CD4-positive, CD25-positive, alpha-beta regulatory T cell (primary cell): Measurements from ENCODE around the gene SLC6A13. TPM values are rescaled to one million over a fixed set of nuclear protein-coding genes. Genes with fewer than 3 reads are reported as not detected.

Experiments
- ATAC-seq, 2 donors: fragments of 150-1000 bp; cut with Tn5 transposase; one replicate each; pipeline ENCODE4 v1.10.0; 2021; ENCODE audit warnings: low read depth in 2 of 2, moderate number of reproducible peaks in 2 of 2, moderate library complexity in 1 of 2
- DNase-seq, 3 donors: peaks; one replicate each; pipeline versions ENCODE4 v3.0.0 to v3.0.0-alpha.2; 2012 to 2022; ENCODE audit warnings: mixed read lengths in 1 of 3
- H3K27ac ChIP-seq: one replicate; pipeline ENCODE4 v1.7.0; 2013; ENCODE audit warnings: mild to moderate bottlenecking, low read length; ENCODE audit not compliant: insufficient read depth, poor library complexity, severe bottlenecking
- H3K27me3 ChIP-seq: one replicate; pipeline ENCODE4 v1.7.0; 2013; ENCODE audit warnings: low read length; ENCODE audit not compliant: control insufficient read depth, insufficient read depth
- H3K36me3 ChIP-seq: one replicate; pipeline ENCODE4 v1.7.0; 2013; ENCODE audit warnings: mild to moderate bottlenecking, low read length, moderate library complexity; ENCODE audit not compliant: control insufficient read depth, insufficient read depth
- H3K4me1 ChIP-seq: 2 replicates; pipeline ENCODE4 v1.7.0; 2013; ENCODE audit warnings: mild to moderate bottlenecking, low read length; ENCODE audit not compliant: insufficient read depth, control insufficient read depth, poor library complexity, severe bottlenecking
- H3K4me3 ChIP-seq: one replicate; pipeline ENCODE4 v1.7.0; 2013; ENCODE audit warnings: low read depth, mild to moderate bottlenecking, low read length, moderate library complexity
- H3K9me3 ChIP-seq, 2 experiments: 1 replicate in 1 of 2; 2 replicates in 1 of 2; pipeline ENCODE4 v1.7.0; 2013; ENCODE audit warnings: low read length in 2 of 2, mild to moderate bottlenecking in 1 of 2, moderate library complexity in 1 of 2; ENCODE audit not compliant: control insufficient read depth in 2 of 2
- H3K27ac Mint-ChIP-seq, 3 donors: one replicate each; pipeline ENCODE4 v1.8.0; 2020 to 2022; ENCODE audit warnings: mild to moderate bottlenecking in 3 of 3, mixed read lengths in 3 of 3, moderate library complexity in 2 of 3
- H3K27me3 Mint-ChIP-seq: one replicate; pipeline ENCODE4 v1.8.0; 2022; ENCODE audit warnings: mild to moderate bottlenecking, mixed read lengths
- H3K36me3 Mint-ChIP-seq: one replicate; pipeline ENCODE4 v1.8.0; 2020; ENCODE audit warnings: mixed read lengths
- H3K4me1 Mint-ChIP-seq, 4 donors: one replicate each; pipeline ENCODE4 v1.8.0; 2020 to 2022; ENCODE audit warnings: mixed read lengths in 4 of 4, mild to moderate bottlenecking in 1 of 4
- H3K4me3 Mint-ChIP-seq, 4 donors: one replicate each; pipeline ENCODE4 v1.8.0; 2020 to 2022; ENCODE audit warnings: mild to moderate bottlenecking in 4 of 4, mixed read lengths in 4 of 4, moderate library complexity in 3 of 4
- H3K9me3 Mint-ChIP-seq, 7 donors: one replicate each; pipeline ENCODE4 v1.8.0; 2020 to 2022; ENCODE audit warnings: mixed read lengths in 7 of 7, mild to moderate bottlenecking in 3 of 7, moderate library complexity in 2 of 7
- polyA plus RNA-seq, 4 donors: library from polyadenylated mRNA; unstranded; fragments of 300-500 nt; fragmentation: Illumina TruSeq; gene quantifications; one replicate each; pipeline ENCODE4 v1.2.3, GENCODE V29; 2021
- total RNA-seq: library from RNA; stranded (reverse); gene quantifications from one replicate; pipeline ENCODE4 v1.2.3, GENCODE V29; 2022

Gene SLC6A13
- total and polyA plus RNA-seq, 5 donors from 2014 or later = 0.49 TPM; not detected in 4

GRCh38 chr12:273382-273781 is 10.7 kb upstream of the SLC6A13 start:
- Mint-ChIP-seq H3K4me1 (peaks cover 0 to 13% (median under 1%) of the 10 kb centered on the region in 4 donors), H3K27ac (no peak overlapping the region), H3K27me3 (no peaks in the 10 kb centered on the region), H3K36me3 (peaks cover 3% of the 10 kb centered on the region), H3K9me3 (peaks cover 0 to 5% (median 0%) of the 10 kb centered on the region in 7 donors), H3K4me3 (no peak overlapping the region)
- ATAC-seq (no peak), DNase-seq (no peak)
- Histone ChIP-seq H3K36me3 (no peaks in the 10 kb centered on the region), H3K4me1 (no peaks in the 10 kb centered on the region), H3K4me3 (no peak overlapping the region), H3K27ac (no peak overlapping the region), H3K27me3 (no peaks in the 10 kb centered on the region), H3K9me3 (no peaks in the 10 kb centered on the region)

DNA sequence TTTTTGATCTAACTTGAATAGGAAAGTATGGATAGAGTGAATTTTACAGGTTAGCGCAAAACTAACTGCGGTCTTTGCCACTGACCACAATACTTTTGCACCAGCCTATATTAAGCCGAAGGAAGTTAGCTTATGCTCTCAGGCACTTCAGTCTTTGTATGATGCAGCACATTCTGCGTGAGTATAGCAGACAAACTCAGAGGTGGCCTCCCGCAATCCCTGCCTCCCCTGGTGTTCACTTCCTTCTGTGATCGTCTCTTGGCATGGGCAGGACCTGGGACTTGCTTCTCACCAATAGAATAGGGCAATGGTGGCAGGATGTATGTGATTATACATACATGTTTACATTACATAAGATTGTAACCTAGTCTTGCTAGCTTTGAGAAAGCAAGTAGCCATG is 10.3 kb upstream of the SLC6A13 start:
- Histone ChIP-seq H3K27ac (no peak overlapping the region), H3K4me3 (no peak overlapping the region), H3K27me3 (no peaks in the 10 kb centered on the region), H3K4me1 (no peaks in the 10 kb centered on the region), H3K36me3 (no peaks in the 10 kb centered on the region), H3K9me3 (no peaks in the 10 kb centered on the region)
- peaks cover 0 to 5% (median 0%) of the 10 kb centered on the region in 7 donors for H3K9me3 Mint-ChIP-seq
- H3K4me3 Mint-ChIP-seq = no peak overlapping the region
- DNase-seq = no peak
- no peaks in the 10 kb centered on the region for H3K27me3 Mint-ChIP-seq
- H3K27ac Mint-ChIP-seq = no peak overlapping the region
- H3K4me1 Mint-ChIP-seq = peaks cover 0 to 13% (median under 1%) of the 10 kb centered on the region in 4 donors
- H3K36me3 Mint-ChIP-seq = peaks cover 3% of the 10 kb centered on the region
- ATAC-seq = no peak

DNA sequence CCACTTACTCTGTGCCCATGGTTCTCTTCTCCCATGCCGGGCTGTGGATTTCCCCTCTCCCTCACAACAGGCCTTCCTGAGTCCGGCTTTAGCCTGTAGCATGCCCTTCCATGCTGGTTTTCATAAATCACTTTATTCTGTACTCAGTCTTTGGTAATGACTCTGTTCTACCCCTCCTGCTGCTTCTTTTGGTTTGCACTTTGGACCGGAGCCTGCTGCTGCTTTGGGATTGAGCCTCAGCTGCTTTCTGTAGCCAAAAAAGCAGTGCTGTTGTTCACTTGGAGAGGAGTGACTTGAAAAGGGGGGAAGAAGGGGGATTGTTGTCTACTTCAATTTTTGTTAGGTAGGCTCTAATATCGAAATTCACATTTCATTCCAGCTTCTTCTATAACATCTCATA is 8.5 kb upstream of the SLC6A13 start:
- no peaks in the 10 kb centered on the region for H3K27me3 ChIP-seq
- H3K9me3 Mint-ChIP-seq = peaks cover 0 to 1% (median 0%) of the 10 kb centered on the region in 7 donors
- peaks cover 0 to 6% (median 0%) of the 10 kb centered on the region in 4 donors for H3K4me1 Mint-ChIP-seq
- H3K4me3 Mint-ChIP-seq = no peak overlapping the region
- no peaks in the 10 kb centered on the region for H3K27me3 Mint-ChIP-seq
- no peaks in the 10 kb centered on the region for H3K4me1 ChIP-seq
- H3K9me3 ChIP-seq = no peaks in the 10 kb centered on the region
- H3K4me3 ChIP-seq = no peak overlapping the region
- ATAC-seq (no peak), DNase-seq (no peak)
- no peaks in the 10 kb centered on the region for H3K36me3 ChIP-seq
- no peak overlapping the region for H3K27ac ChIP-seq
- H3K27ac Mint-ChIP-seq = no peak overlapping the region
- H3K36me3 Mint-ChIP-seq = no peaks in the 10 kb centered on the region

DNA sequence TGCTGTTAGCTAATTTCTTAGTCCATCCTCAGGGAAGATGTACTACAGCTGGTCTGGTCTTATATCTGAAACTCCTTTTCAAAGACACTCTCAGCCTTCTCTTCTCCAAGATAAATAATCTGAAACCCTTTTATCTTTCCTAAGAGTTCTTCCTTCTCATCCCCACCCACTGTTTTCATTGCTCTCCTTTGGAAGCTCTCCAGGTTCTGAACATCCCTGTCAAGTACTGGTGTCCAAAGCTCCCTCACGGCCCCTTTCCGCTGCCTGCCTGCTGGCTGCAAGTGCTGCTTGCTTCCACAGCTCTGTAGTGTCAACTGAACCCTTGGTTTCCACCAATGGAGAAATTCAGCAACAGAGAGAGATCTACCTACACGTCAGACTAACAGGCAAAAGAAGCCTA is 6.6 kb upstream of the SLC6A13 start:
- ATAC-seq (no peak), DNase-seq (no peak)
- Mint-ChIP-seq H3K27me3 (peaks cover 7% of the 10 kb centered on the region), H3K9me3 (peaks cover 0 to 1% (median 0%) of the 10 kb centered on the region in 7 donors), H3K27ac (no peak overlapping the region), H3K36me3 (no peaks in the 10 kb centered on the region), H3K4me1 (peaks cover 0 to 5% (median 4%) of the 10 kb centered on the region in 4 donors), H3K4me3 (no peak overlapping the region)
- H3K27ac ChIP-seq = no peak overlapping the region
- no peaks in the 10 kb centered on the region for H3K9me3 ChIP-seq
- peaks cover 2% of the 10 kb centered on the region for H3K27me3 ChIP-seq
- H3K4me3 ChIP-seq = no peak overlapping the region
- no peaks in the 10 kb centered on the region for H3K4me1 ChIP-seq
- H3K36me3 ChIP-seq = no peaks in the 10 kb centered on the region

- Histone ChIP-seq H3K9me3 (no peaks in the 10 kb centered on the region), H3K27ac (no peak overlapping the region), H3K27me3 (peaks cover 2% of the 10 kb centered on the region), H3K4me1 (no peaks in the 10 kb centered on the region), H3K4me3 (no peak overlapping the region), H3K36me3 (no peaks in the 10 kb centered on the region)
- no peak overlapping the region for H3K4me3 Mint-ChIP-seq
- H3K36me3 Mint-ChIP-seq = no peaks in the 10 kb centered on the region
- ATAC-seq (no peak), DNase-seq (no peak)
- peaks cover 0 to 3% (median 0%) of the 10 kb centered on the region in 7 donors for H3K9me3 Mint-ChIP-seq
- peaks cover 0 to 6% (median 3%) of the 10 kb centered on the region in 4 donors for H3K4me1 Mint-ChIP-seq
- peaks cover 7% of the 10 kb centered on the region for H3K27me3 Mint-ChIP-seq
- H3K27ac Mint-ChIP-seq = peak overlapping the region in 1 of 3 donors; percentile 19
Observed at GRCh38 chr12:268483-268840, 5.8 kb upstream of the SLC6A13 start.

- no peak overlapping the region for H3K27ac ChIP-seq
- H3K36me3 ChIP-seq = no peaks in the 10 kb centered on the region
- H3K4me1 Mint-ChIP-seq = peaks cover 0 to 6% (median 3%) of the 10 kb centered on the region in 4 donors
- peaks cover 7% of the 10 kb centered on the region for H3K27me3 Mint-ChIP-seq
- ATAC-seq = no peak
- peak overlapping the region in 1 of 4 donors; percentile 39 for H3K4me3 Mint-ChIP-seq
- DNase-seq = no peak
- no peaks in the 10 kb centered on the region for H3K9me3 ChIP-seq
- H3K4me3 ChIP-seq = no peak overlapping the region
- peak overlapping the region in 1 of 3 donors; percentile 19 for H3K27ac Mint-ChIP-seq
- H3K27me3 ChIP-seq = peaks cover 2% of the 10 kb centered on the region
- H3K9me3 Mint-ChIP-seq = peaks cover 0 to 3% (median 0%) of the 10 kb centered on the region in 7 donors
- no peaks in the 10 kb centered on the region for H3K36me3 Mint-ChIP-seq
- H3K4me1 ChIP-seq = no peaks in the 10 kb centered on the region
Observed at GRCh38 chr12:267581-268482, 5.2 kb upstream of the SLC6A13 start.

GRCh38 chr12:265096-265495 is 2.5 kb upstream of the SLC6A13 start:
- Mint-ChIP-seq H3K4me1 (peaks cover 0 to 6% (median 3%) of the 10 kb centered on the region in 4 donors), H3K36me3 (no peaks in the 10 kb centered on the region), H3K9me3 (peaks cover 0 to 3% (median 0%) of the 10 kb centered on the region in 7 donors), H3K27ac (no peak overlapping the region), H3K27me3 (peaks cover 24% of the 10 kb centered on the region), H3K4me3 (no peak overlapping the region)
- Histone ChIP-seq H3K9me3 (no peaks in the 10 kb centered on the region), H3K4me1 (no peaks in the 10 kb centered on the region), H3K27me3 (peaks cover 2% of the 10 kb centered on the region), H3K27ac (no peak overlapping the region), H3K4me3 (no peak overlapping the region), H3K36me3 (no peaks in the 10 kb centered on the region)
- ATAC-seq = no peak
- no peak for DNase-seq

- no peak for ATAC-seq
- H3K36me3 Mint-ChIP-seq = no peaks in the 10 kb centered on the region
Observed at GRCh38 chr12:264269-264668, 1.6 kb upstream of the SLC6A13 start.

More at GRCh38 chr12:264269-264668, 1.6 kb upstream of the SLC6A13 start:
- Histone ChIP-seq H3K4me1 (no peaks in the 10 kb centered on the region), H3K4me3 (no peak overlapping the region), H3K27me3 (peaks cover 8% of the 10 kb centered on the region), H3K9me3 (no peaks in the 10 kb centered on the region), H3K27ac (no peak overlapping the region), H3K36me3 (no peaks in the 10 kb centered on the region)
- peaks cover 0 to 6% (median 3%) of the 10 kb centered on the region in 4 donors for H3K4me1 Mint-ChIP-seq
- H3K27me3 Mint-ChIP-seq = peaks cover 24% of the 10 kb centered on the region
- H3K27ac Mint-ChIP-seq = no peak overlapping the region
- H3K4me3 Mint-ChIP-seq = no peak overlapping the region
- no peak for DNase-seq
- peaks cover 0 to 3% (median 0%) of the 10 kb centered on the region in 7 donors for H3K9me3 Mint-ChIP-seq
